HG03342 (cell line): ENCODE measurements around the gene TMEM164.

Experiments used
- ATAC-seq: cut with Tn5 transposase; IDR thresholded peaks from one replicate; pipeline ENCODE4 v1.9.1; 2021; ENCODE audit warnings: mild to moderate bottlenecking, moderate library complexity; ENCODE audit not compliant: unreplicated experiment

The TMEM164 gene

GRCh38 chrX:110036162-110037033, 33.5 kb downstream of the TMEM164 start:
- no peak for ATAC-seq

GRCh38 chrX:110037178-110037577, 34.3 kb downstream of the TMEM164 start:
- ATAC-seq: no peak

GRCh38 chrX:110038900-110039299, 36.0 kb downstream of the TMEM164 start:
- ATAC-seq: no peak

- ATAC-seq: no peak
Measured at GRCh38 chrX:110041980-110042379, 39.1 kb downstream of the TMEM164 start.

DNA sequence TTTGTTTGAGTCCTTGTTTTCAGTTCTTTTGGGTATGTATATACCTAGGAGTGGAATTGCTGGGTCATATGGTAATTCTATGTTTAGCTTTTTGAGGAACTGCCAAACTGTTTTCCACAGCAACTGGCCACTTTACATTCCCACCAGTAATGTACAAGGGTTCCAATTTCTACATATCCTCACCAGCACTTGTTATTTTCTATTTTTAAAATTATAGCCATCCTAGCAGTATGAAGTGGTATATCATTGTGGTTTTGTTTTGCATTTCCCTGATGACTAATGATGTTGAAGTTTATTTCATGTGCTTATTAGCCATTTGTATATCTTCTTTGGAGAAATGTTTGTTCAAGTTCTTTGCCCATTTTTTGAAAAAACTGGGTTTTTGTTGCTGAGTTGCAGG, 39.6 kb downstream of the TMEM164 start:
- ATAC-seq: no peak

DNA sequence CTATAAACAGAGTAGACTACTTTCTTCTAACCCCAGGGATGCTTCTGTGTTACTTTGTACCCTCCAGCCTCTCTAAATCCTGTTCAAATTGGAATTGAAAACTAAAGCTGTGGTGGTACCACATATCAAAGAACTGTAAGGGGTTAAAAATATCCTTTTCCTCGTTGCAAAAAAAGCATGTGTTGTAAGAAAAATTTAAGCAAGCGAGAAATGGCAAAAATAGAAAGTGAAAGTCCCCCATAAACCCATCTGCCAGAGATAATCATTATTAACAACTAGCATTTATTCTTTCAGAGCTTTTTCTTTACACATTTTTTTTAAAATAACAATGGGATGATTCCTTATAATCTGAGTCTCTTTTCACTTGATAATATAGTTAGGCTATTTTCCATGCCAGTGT, 40.6 kb downstream of the TMEM164 start:
- ATAC-seq: no peak

DNA sequence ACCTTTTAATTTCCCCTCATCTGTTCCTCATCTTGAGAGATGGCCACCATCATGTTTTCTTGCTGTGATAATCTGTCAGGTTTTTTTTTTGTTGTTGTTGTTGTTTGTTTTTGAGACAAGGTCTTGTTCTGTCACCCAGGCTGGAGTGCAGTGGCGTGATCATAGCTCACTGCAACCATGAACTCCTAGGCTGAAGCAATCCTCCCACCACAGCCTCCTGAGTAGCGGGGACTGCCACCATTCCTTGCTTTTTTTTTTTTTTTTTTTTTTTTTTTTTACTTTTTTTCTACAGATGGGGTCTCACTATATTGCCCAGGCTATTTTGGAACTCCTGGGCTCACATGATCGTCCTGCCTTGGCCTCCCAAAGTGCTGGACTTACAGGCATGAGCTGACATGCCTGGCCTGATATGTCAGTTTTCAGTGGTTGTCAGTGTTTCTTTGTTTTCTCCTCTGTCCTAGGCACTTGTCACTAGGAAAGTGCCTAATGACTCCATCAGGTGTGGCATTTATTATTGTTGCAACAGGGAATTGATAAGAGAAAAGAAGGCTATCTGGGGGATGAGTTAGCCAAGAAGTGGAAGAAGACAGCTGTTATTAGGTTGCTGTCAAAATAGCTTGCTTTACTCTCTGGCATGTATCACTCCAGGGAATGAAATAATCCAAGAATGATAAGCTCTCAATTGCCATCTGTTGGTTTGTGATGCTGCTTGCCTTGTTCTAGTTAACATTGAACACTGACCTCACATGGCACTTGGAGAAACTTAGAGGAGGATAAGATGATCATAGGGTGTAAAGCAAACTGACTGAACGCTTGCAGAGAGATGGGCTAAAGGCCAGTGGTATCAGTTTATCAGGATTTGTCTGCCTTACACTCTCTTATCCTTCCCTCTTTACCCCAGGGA, 41.7 kb downstream of the TMEM164 start:
- no peak for ATAC-seq

- ATAC-seq: no peak
Measured at GRCh38 chrX:110045421-110045820, 42.5 kb downstream of the TMEM164 start.

GRCh38 chrX:110046001-110046400, 43.1 kb downstream of the TMEM164 start:
- ATAC-seq: no peak

GRCh38 chrX:110046971-110047370, 44.1 kb downstream of the TMEM164 start:
- ATAC-seq: no peak

- no peak for ATAC-seq
Measured at GRCh38 chrX:110049096-110049495, 46.2 kb downstream of the TMEM164 start.

DNA sequence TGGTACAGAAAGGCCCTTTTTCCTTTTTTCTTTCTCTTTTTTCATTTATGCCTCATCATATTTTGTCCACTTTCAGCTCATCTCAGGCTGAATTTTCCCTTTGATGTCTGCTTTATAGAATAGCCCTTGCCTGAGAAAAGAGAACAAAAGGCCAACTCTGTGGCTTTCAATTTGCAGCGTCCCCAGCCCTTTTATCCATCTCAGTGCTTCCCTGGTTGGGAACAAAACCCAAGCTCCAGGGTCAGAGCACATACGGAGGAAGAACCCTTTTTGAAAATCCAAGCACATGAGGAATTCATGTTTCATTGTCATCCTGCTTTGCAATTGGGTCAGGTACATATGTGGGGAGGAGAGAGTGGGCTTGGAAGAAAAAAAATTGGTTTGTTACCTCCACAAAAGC, 47.5 kb downstream of the TMEM164 start:
- no peak for ATAC-seq

GRCh38 chrX:110050901-110051300, 48.0 kb downstream of the TMEM164 start:
- ATAC-seq: peak; percentile 52

DNA sequence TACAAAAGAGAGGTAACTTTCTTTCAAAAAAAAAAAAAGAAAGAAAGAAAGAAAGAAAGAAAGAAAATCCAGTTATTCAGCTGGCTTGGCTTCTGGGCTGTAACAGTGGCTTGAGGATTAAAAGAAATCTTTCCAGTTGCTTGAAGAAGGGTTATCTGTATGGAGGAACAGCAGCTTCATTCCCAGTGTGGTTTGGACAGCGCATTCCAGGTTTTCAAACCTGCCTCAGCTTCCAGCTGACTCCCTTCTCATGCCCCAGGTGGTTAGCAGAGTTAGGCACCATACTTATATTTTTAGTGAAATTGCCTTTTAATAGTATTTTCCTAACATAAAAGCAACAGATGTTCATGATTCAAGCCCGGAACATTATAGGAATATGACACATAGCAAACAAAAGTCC, 48.6 kb downstream of the TMEM164 start:
- ATAC-seq: no peak

DNA sequence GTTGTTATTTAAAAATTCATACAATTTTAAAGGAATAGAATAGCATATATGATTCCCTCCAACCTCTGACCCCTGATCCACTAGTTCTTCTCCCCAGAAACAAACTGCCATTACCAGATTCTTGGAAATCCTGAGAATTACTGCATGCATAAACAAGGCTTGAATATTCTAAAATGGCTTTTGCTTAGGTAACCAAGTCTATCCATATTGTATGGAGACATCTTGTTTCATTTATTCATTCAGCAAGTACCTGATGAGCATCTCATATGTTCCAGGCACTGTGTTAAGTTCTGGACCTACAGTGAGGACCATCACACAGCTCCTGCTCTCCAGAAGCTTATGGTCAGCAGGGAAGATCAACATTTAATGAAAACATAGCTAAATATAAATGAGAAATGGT, 49.4 kb downstream of the TMEM164 start:
- ATAC-seq: no peak

GRCh38 chrX:110053453-110053852, 50.5 kb downstream of the TMEM164 start:
- ATAC-seq: no peak

DNA sequence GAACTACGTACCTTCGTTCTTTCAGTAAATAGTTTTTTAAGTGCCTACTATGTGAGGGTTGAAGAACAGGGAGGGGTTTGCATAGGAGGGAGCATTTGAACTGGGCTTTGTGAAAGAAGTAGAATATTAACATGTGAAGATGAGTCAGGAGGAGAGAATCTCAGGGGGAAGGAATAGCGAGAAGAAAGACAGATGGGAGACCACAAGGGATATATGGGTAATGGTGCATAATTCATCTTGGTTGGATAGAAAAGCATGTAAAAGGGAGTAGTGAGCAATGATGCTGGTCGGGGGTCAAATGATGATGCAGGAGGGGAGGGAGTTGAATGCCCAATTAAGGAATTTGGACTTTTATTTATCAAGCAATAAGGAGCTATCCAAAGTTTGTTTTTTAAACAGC, 52.7 kb downstream of the TMEM164 start:
- no peak for ATAC-seq

DNA sequence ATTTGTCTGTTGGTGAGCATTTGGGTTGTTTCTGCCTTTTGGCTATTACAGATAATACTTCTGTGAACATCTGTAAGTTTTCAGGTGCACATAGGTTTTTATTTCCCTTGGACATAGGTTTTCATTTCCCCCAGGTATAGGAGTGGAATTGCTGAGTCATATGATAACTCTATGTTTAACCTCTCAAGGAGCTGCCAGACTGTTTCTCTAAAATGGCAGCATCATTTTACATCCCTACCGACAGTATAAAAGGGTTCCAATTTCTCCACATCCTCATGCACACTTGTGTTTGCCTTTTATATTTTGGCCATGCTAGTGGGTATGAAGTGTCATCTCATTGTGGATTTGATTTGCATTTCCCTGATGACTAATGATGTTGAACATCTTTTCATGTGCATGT, 53.5 kb downstream of the TMEM164 start:
- ATAC-seq: no peak

DNA sequence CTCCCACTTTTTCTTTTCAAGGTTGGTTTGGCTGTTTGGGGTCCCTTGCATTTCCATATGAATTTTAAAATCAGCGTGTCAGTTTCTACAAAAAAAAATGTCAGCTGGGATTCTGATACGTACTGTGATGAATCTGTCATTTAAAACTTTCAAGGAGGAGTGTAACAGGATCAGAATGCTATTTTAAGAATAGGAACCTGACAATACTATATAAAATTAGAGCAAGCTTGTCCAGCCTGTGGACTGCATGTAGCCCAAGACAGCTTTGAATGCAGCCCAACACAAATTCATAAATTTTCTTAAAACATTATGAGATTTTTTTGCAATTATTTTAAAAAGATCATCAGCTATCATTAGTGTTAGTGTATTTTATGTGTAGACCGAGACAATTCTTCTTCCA, 56.5 kb downstream of the TMEM164 start:
- ATAC-seq: no peak

- no peak for ATAC-seq
Measured at GRCh38 chrX:110060317-110060716, 57.4 kb downstream of the TMEM164 start.

- no peak for ATAC-seq
Measured at GRCh38 chrX:110060846-110061537, 58.1 kb downstream of the TMEM164 start.
